Endothelial cell of umbilical vein (primary cell): ENCODE results near the gene KCNMB4. TPM values are rescaled to one million over a fixed set of nuclear protein-coding genes. Genes with fewer than 3 reads are reported as not detected.

Experiments
- BruUV-seq: library from RNA; stranded (reverse); fragments of 400-500 nt; replicated peaks from 2 replicates; lab custom pipeline; 2021; lab: Mats Ljungman, UMichigan
- CTCF ChIA-PET: fragments of 300-600, 350-600 bp; sonication (Branson Sonifier 250); formaldehyde crosslinking; loops from one replicate; lab custom pipeline; 2021; ENCODE audit warnings: antibody characterized with exemption, inconsistent platforms; lab: Charles Lee
- POLR2A ChIA-PET: fragments of 300-600, 350-600 bp; sonication (Branson Sonifier 250); formaldehyde crosslinking; loops from one replicate; lab custom pipeline; 2021; ENCODE audit warnings: antibody characterized with exemption, inconsistent platforms; lab: Charles Lee
- DNase-seq: peaks from one replicate; pipeline ENCODE4 v3.0.0-alpha.2; 2011; ENCODE audit warnings: low read depth, low spot score
- FAIRE-seq: peaks from 2 replicates; lab custom pipeline; 2011; peaks lifted over from hg19 to GRCh38; lab: Jason Lieb, UNC
- H2AFZ ChIP-seq: 2 replicates; pipeline ENCODE4 v1.6.0; 2012; ENCODE audit warnings: low read depth, low read length, control low read depth, inconsistent platforms
- H3K27ac ChIP-seq: 2 replicates; pipeline ENCODE4 v1.5.1; 2011; ENCODE audit warnings: low read depth, mild to moderate bottlenecking, control low read depth, low read length, moderate library complexity; ENCODE audit not compliant: insufficient read depth
- H3K27me3 ChIP-seq, 2 experiments: 2 replicates each; pipeline versions ENCODE4 v1.6.0 to v1.6.1; 2011; ENCODE audit warnings: low read length in 2 of 2, mixed read lengths in 1 of 2; ENCODE audit not compliant: control insufficient read depth in 2 of 2, insufficient read depth in 2 of 2
- H3K36me3 ChIP-seq, 2 experiments: 2 replicates in 1 of 2; 3 replicates in 1 of 2; pipeline ENCODE4 v1.5.1; 2011; ENCODE audit warnings: low read length in 2 of 2, mild to moderate bottlenecking in 1 of 2, moderate library complexity in 1 of 2; ENCODE audit not compliant: control insufficient read depth in 2 of 2, insufficient read depth in 2 of 2; ENCODE audit errors: extremely low read depth in 1 of 2
- H3K4me1 ChIP-seq: 3 replicates; pipeline ENCODE4 v1.5.1; 2011; ENCODE audit warnings: mild to moderate bottlenecking, low read length; ENCODE audit not compliant: control insufficient read depth, insufficient read depth; ENCODE audit errors: extremely low read depth
- H3K4me2 ChIP-seq: 2 replicates; pipeline ENCODE4 v1.6.1; 2011; ENCODE audit warnings: low read length, control low read depth, mixed read lengths; ENCODE audit not compliant: insufficient read depth
- H3K4me3 ChIP-seq, 3 experiments: fragments of 200-600 bp in 1 of 3; sonication (generic), shearing (Covaris generic) in 1 of 3; replicated peaks in 1 of 3; 2 replicates each; pipeline ENCODE4 v1.5.1; 2011 to 2016; ENCODE audit warnings: control low read depth in 3 of 3, low read length in 3 of 3, mild to moderate bottlenecking in 2 of 3, inconsistent platforms in 1 of 3, low read depth in 1 of 3, moderate library complexity in 1 of 3; ENCODE audit not compliant: insufficient read depth in 1 of 3
- H3K79me2 ChIP-seq: 2 replicates; pipeline ENCODE4 v1.6.0; 2012; ENCODE audit warnings: low read length, inconsistent platforms; ENCODE audit not compliant: control insufficient read depth, insufficient read depth
- H3K9ac ChIP-seq: replicated peaks from 2 replicates; pipeline ENCODE3; 2011; ENCODE audit warnings: low read length, control low read depth; ENCODE audit not compliant: insufficient read depth; ENCODE audit errors: extremely low read depth
- H3K9me1 ChIP-seq: replicated peaks from 3 replicates; pipeline ENCODE4 v1.6.0; 2011; ENCODE audit warnings: mild to moderate bottlenecking, low read length; ENCODE audit not compliant: control insufficient read depth, insufficient read depth; ENCODE audit errors: extremely low read depth
- H3K9me3 ChIP-seq: replicated peaks from 2 replicates; pipeline ENCODE4 v1.5.1; 2012; ENCODE audit warnings: low read length, inconsistent platforms; ENCODE audit not compliant: control insufficient read depth, insufficient read depth
- H4K20me1 ChIP-seq: replicated peaks from 2 replicates; pipeline ENCODE3; 2011; ENCODE audit warnings: mild to moderate bottlenecking, low read length; ENCODE audit not compliant: control insufficient read depth, insufficient read depth; ENCODE audit errors: extremely low read depth
- EZH2 ChIP-seq: IDR thresholded peaks from 2 replicates; pipeline ENCODE4 v1.6.1; 2012; ENCODE audit warnings: borderline replicate concordance, low read depth, mild to moderate bottlenecking, moderate library complexity, low read length, inconsistent platforms; ENCODE audit not compliant: severe bottlenecking
- FOS ChIP-seq: IDR thresholded peaks from 2 replicates; pipeline ENCODE4 v1.6.1; 2011; ENCODE audit warnings: mild to moderate bottlenecking, low read length, moderate library complexity, borderline replicate concordance; ENCODE audit not compliant: insufficient read depth
- GATA2 ChIP-seq: IDR thresholded peaks from 2 replicates; pipeline ENCODE4 v1.7.0; 2011; ENCODE audit warnings: low read depth, mild to moderate bottlenecking, moderate library complexity, mixed read lengths, low read length; ENCODE audit not compliant: insufficient read length, insufficient read depth
- JUN ChIP-seq: IDR thresholded peaks from 2 replicates; pipeline ENCODE4 v1.6.1; 2011; ENCODE audit warnings: borderline replicate concordance, low read depth; ENCODE audit not compliant: insufficient read length, insufficient read depth
- MYC ChIP-seq: IDR thresholded peaks from one replicate; pipeline ENCODE4 v1.6.1; 2011; ENCODE audit warnings: mild to moderate bottlenecking, low read depth, low read length
- POLR2A ChIP-seq: IDR thresholded peaks from 2 replicates; pipeline ENCODE4 v1.6.1; 2012; ENCODE audit warnings: low read depth, mild to moderate bottlenecking, control low read depth, low read length
- POLR2AphosphoS5 ChIP-seq: IDR thresholded peaks from 2 replicates; pipeline ENCODE4 v1.6.1; 2012; ENCODE audit warnings: low read depth, mild to moderate bottlenecking, control low read depth, low read length, moderate library complexity; ENCODE audit not compliant: insufficient read depth
- dilution Hi-C: fragments of 300-500 bp; cut with MboI; formaldehyde crosslinking; loops from one replicate; pipeline ENCODE4 v1.15.0; 2019; ENCODE audit warnings: low sequenced_read_pairs; ENCODE audit not compliant: extremely low pct_ligation_motif_present
- intact Hi-C: fragments of 100-400 bp; cut with micrococcal nuclease; formaldehyde crosslinking; loops from one replicate; pipeline ENCODE4 v1.10.0; 2022
- polyA plus RNA-seq, 4 experiments: library from polyadenylated mRNA; depleted of rRNA in 3 of 4; stranded (reverse) in 3 of 4; unstranded in 1 of 4; fragments of >200 nt; gene quantifications; 2 replicates each; pipeline versions ENCODE4 v1.2.1 to v1.2.3, GENCODE V29; 2011 to 2012; ENCODE audit warnings: missing spikeins in 1 of 4
- total RNA-seq: library from RNA; stranded (reverse); gene quantifications from 2 replicates; pipeline ENCODE4 v1.2.3, GENCODE V29; 2021
- TF ChIP-seq, protein P1 (sequence below): IDR thresholded peaks from 2 replicates; pipeline ENCODE4 v1.6.1; 2011; ENCODE audit not compliant: insufficient read depth, insufficient read length
- TF ChIP-seq, protein P2 (sequence below), 2 donors: IDR thresholded peaks; 1 replicate in 1 of 2; 2 replicates in 1 of 2; pipeline ENCODE4 v1.5.1; 2011; ENCODE audit warnings: low read length in 2 of 2, mild to moderate bottlenecking in 2 of 2, moderate library complexity in 2 of 2, control low read depth in 1 of 2, inconsistent platforms in 1 of 2, low read depth in 1 of 2; ENCODE audit not compliant: insufficient read depth in 1 of 2; ENCODE audit errors: extremely low read depth in 1 of 2

The KCNMB4 gene
- total and polyA plus RNA-seq, 2 donors (not counting 3 experiments of a cell fraction or from before 2014, with no cell fraction given): 0.97 to 2.0 TPM

DNA sequence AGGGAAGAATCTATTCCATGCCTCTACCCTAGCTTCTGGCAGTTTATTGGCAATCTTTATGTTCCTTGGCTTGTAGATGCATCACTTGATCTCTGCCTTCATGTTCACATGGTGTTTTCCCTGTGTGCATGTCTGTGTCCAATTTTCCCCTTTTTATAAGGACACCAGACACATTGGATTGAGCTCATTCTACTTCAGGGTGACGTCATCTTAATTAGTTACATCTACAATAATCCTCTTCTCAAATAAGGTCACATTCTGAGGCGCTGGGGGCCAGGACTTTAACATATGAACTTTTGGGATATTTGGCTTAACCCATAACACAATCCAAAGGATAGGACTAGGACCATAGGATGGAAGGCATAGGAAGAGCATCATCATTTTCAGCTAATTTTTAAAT, 101.4 kb downstream of the KCNMB4 start:
- POLR2A ChIA-PET: no interaction called here
- H3K27me3 ChIP-seq: peaks cover 0 to 1% of the 10 kb centered on the region in 2 experiments
- no peaks in the 10 kb centered on the region for H3K4me1 ChIP-seq
- BruUV-seq: no TSS peak
- H3K4me3 ChIP-seq: no peak overlapping the region
- FAIRE-seq (no peak), DNase-seq (no peak)
- H3K27ac ChIP-seq: no peak overlapping the region
- dilution Hi-C loops: no loop called here
- CTCF ChIA-PET: no interaction called here
- TF ChIP-seq EZH2 (no peak), MYC (no peak), POLR2AphosphoS5 (no peak), JUN (no peak), POLR2A (no peak), FOS (no peak), GATA2 (no peak)
- TF ChIP-seq, protein P1, sequence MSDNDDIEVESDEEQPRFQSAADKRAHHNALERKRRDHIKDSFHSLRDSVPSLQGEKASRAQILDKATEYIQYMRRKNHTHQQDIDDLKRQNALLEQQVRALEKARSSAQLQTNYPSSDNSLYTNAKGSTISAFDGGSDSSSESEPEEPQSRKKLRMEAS: no peak
- TF ChIP-seq, protein P2, sequence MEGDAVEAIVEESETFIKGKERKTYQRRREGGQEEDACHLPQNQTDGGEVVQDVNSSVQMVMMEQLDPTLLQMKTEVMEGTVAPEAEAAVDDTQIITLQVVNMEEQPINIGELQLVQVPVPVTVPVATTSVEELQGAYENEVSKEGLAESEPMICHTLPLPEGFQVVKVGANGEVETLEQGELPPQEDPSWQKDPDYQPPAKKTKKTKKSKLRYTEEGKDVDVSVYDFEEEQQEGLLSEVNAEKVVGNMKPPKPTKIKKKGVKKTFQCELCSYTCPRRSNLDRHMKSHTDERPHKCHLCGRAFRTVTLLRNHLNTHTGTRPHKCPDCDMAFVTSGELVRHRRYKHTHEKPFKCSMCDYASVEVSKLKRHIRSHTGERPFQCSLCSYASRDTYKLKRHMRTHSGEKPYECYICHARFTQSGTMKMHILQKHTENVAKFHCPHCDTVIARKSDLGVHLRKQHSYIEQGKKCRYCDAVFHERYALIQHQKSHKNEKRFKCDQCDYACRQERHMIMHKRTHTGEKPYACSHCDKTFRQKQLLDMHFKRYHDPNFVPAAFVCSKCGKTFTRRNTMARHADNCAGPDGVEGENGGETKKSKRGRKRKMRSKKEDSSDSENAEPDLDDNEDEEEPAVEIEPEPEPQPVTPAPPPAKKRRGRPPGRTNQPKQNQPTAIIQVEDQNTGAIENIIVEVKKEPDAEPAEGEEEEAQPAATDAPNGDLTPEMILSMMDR (IDR thresholded peaks at IDR 0.05; ENCODE audit: extremely low read depth in 1 of 2, insufficient read depth in 1 of 2, low read depth in 1 of 2, low read length in 2 of 2): no peak
- no peak overlapping the region for H3K9ac ChIP-seq
- no peak overlapping the region for H2AFZ ChIP-seq
- intact Hi-C loops: no loop called here
- H3K9me1 ChIP-seq: no peaks in the 10 kb centered on the region
- no peaks in the 10 kb centered on the region for H4K20me1 ChIP-seq
- H3K36me3 ChIP-seq: no peaks in the 10 kb centered on the region
- no peak overlapping the region for H3K4me2 ChIP-seq
- H3K79me2 ChIP-seq: no peaks in the 10 kb centered on the region
- no peaks in the 10 kb centered on the region for H3K9me3 ChIP-seq
